K562 (cell line): ENCODE data around the gene HNRNPK. TPM values are rescaled to one million over a fixed set of nuclear protein-coding genes. Genes with fewer than 3 reads are reported as not detected.

ENCODE experiments used
- ARID1B ChIP-seq: fragments of 450-650 bp; IDR thresholded peaks from 2 replicates; pipeline ENCODE4 v1.6.1; 2016; ENCODE audit warnings: antibody characterized with exemption, mild to moderate bottlenecking, inconsistent platforms
- CBX8 ChIP-seq: fragments of 200-600 bp; sonication (generic); IDR thresholded peaks from 2 replicates; pipeline ENCODE4 v1.6.1; 2012; ENCODE audit warnings: borderline replicate concordance, mixed run types, low read depth, mild to moderate bottlenecking, moderate library complexity, mixed read lengths, low read length, control low read depth, inconsistent platforms; ENCODE audit not compliant: poor library complexity, severe bottlenecking; ENCODE audit errors: extremely low read depth
- EGR1 ChIP-seq: fragments of 450-650 bp; conservative IDR thresholded peaks from 2 replicates; pipeline ENCODE4 v1.6.1; 2017; ENCODE audit warnings: mild to moderate bottlenecking
- FOXA1 ChIP-seq: fragments of 450-650 bp; IDR thresholded peaks from 2 replicates; pipeline ENCODE4 v1.6.1; 2016; ENCODE audit warnings: mild to moderate bottlenecking, borderline replicate concordance
- HDAC1 ChIP-seq, 2 experiments: fragments of 450-650 bp; IDR thresholded peaks; 2 replicates each; pipeline ENCODE4 v1.6.1; 2016 to 2017; ENCODE audit warnings: inconsistent platforms in 1 of 2, mild to moderate bottlenecking in 1 of 2, moderate library complexity in 1 of 2
- HNRNPL ChIP-seq: fragments of 200-400 bp; formaldehyde crosslinking; IDR thresholded peaks from 2 replicates; pipeline ENCODE4 v1.6.1; 2017; ENCODE audit warnings: low read depth, mild to moderate bottlenecking, low read length
- IRF1 ChIP-seq: sonication (generic); formaldehyde crosslinking; IDR thresholded peaks from 2 replicates; pipeline ENCODE4 v1.8.0; 2022; ENCODE audit warnings: missing genetic modification reagents, mild to moderate bottlenecking, borderline replicate concordance
- KLF1 ChIP-seq: fragments of 450-650 bp; IDR thresholded peaks from 2 replicates; pipeline ENCODE4 v1.6.1; 2016; ENCODE audit warnings: missing genetic modification characterization, missing compliant biosample characterization
- L3MBTL2 ChIP-seq: fragments of 450-650 bp; IDR thresholded peaks from 2 replicates; pipeline ENCODE4 v1.6.1; 2016; ENCODE audit warnings: mild to moderate bottlenecking, moderate library complexity
- MEF2A ChIP-seq: IDR thresholded peaks from 2 replicates; pipeline ENCODE4 v1.6.1; 2011; ENCODE audit warnings: low read depth, mild to moderate bottlenecking, low read length, moderate library complexity; ENCODE audit not compliant: control insufficient read depth
- MTA2 ChIP-seq: fragments of 450-650 bp; IDR thresholded peaks from 2 replicates; pipeline ENCODE4 v1.6.1; 2016; ENCODE audit warnings: low read depth
- MTA3 ChIP-seq: fragments of 450-650 bp; formaldehyde crosslinking; IDR thresholded peaks from 2 replicates; pipeline ENCODE4 v1.6.1; 2017; ENCODE audit warnings: mild to moderate bottlenecking, borderline replicate concordance
- MYNN ChIP-seq, 2 experiments: sonication (generic); formaldehyde crosslinking in 1 of 2; IDR thresholded peaks; 2 replicates each; pipeline versions ENCODE4 v1.5.0 to v1.6.1; 2016 to 2020; ENCODE audit warnings: antibody characterized with exemption in 1 of 2, missing genetic modification reagents in 1 of 2
- OTX1 ChIP-seq: fragments of 450-650 bp; formaldehyde crosslinking; IDR thresholded peaks from 2 replicates; pipeline ENCODE4 v1.4.0; 2022; ENCODE audit warnings: mild to moderate bottlenecking
- POLR2B ChIP-seq: fragments of 450-650 bp; IDR thresholded peaks from 2 replicates; pipeline ENCODE4 v1.6.1; 2018; ENCODE audit warnings: low read depth; ENCODE audit not compliant: partially characterized antibody
- POLR3G ChIP-seq: IDR thresholded peaks from 2 replicates; pipeline ENCODE4 v1.6.1; 2011; ENCODE audit not compliant: insufficient read length, insufficient replicate concordance; ENCODE audit errors: extremely low read depth
- PREB ChIP-seq: sonication (generic); formaldehyde crosslinking; IDR thresholded peaks from 2 replicates; pipeline ENCODE4 v1.8.1; 2023; ENCODE audit warnings: mild to moderate bottlenecking, missing genetic modification reagents
- PRMT5 ChIP-seq: sonication (generic); formaldehyde crosslinking; IDR thresholded peaks from 2 replicates; pipeline ENCODE4 v1.5.0; 2020; ENCODE audit warnings: missing genetic modification reagents
- RBM17 ChIP-seq: fragments of 200-400 bp; formaldehyde crosslinking; IDR thresholded peaks from 2 replicates; pipeline ENCODE4 v1.6.1; 2017; ENCODE audit warnings: low read depth, mild to moderate bottlenecking, low read length, borderline replicate concordance
- SMARCB1 ChIP-seq: IDR thresholded peaks from 2 replicates; pipeline ENCODE4 v1.6.1; 2011; ENCODE audit warnings: improper control_type of control experiment, low read depth; ENCODE audit not compliant: insufficient read length
- TAF9B ChIP-seq: fragments of 450-650 bp; IDR thresholded peaks from 2 replicates; pipeline ENCODE4 v1.6.1; 2018; ENCODE audit warnings: mild to moderate bottlenecking; ENCODE audit not compliant: partially characterized antibody
- ZBTB43 ChIP-seq: sonication (generic); formaldehyde crosslinking; IDR thresholded peaks from 2 replicates; pipeline ENCODE4 v1.8.0; 2023; ENCODE audit warnings: mild to moderate bottlenecking, missing genetic modification reagents
- ZFP91 ChIP-seq: sonication (generic); formaldehyde crosslinking; IDR thresholded peaks from 2 replicates; pipeline ENCODE4 v1.8.0; 2022; ENCODE audit warnings: mild to moderate bottlenecking, missing genetic modification reagents
- ZNF551 ChIP-seq: fragments of 250-450 bp; sonication (Bioruptor Pico); IDR thresholded peaks from 2 replicates; pipeline ENCODE4 v1.5.0; 2021; ENCODE audit warnings: mild to moderate bottlenecking, moderate library complexity
- polyA plus RNA-seq, 8 experiments: library from polyadenylated mRNA; depleted of rRNA in 4 of 8; stranded (reverse) in 5 of 8; unstranded in 3 of 8; fragments of >200 nt; fragmentation: Nextera tagmentation in 2 of 8; fragmentation: Illumina TruSeq in 1 of 8; extraction: Ambion mirVana in 2 of 8; extraction: Trizol in 1 of 8; gene quantifications; 2 replicates each; pipeline versions ENCODE4 v1.2.1 to v1.2.3, GENCODE V29; 2011 to 2014; ENCODE audit warnings: inconsistent platforms in 1 of 8, missing spikeins in 1 of 8
- total RNA-seq, 7 experiments: library from RNA; depleted of rRNA in 6 of 7; stranded (reverse); fragments of >200 nt in 6 of 7; fragmentation: Illumina TruSeq in 2 of 7; extraction: Trizol in 2 of 7; gene quantifications; 2 replicates each; pipeline versions ENCODE4 v1.2.1 to v1.2.3, GENCODE V29; 2011 to 2021; ENCODE audit warnings: low replicate concordance in 1 of 7

Gene HNRNPK
- total and polyA plus RNA-seq, 9 of the 15 experiments (the other 6 are each of a cell fraction or from before 2014, with no cell fraction given) = 224 to 883 (median 618) TPM

GRCh38 chr9:83986765-83987401 is 6.9 kb upstream of the HNRNPK start (continued):
- no peak for TF ChIP-seq ZFP91
- TF ChIP-seq POLR2B = no peak
- TF ChIP-seq PREB = no peak
- TF ChIP-seq MYNN (IDR thresholded peaks at IDR 0.05) = no peak
- no peak for TF ChIP-seq MYNN (CRISPR knock-in tag; IDR thresholded peaks at IDR 0.05)
- TF ChIP-seq L3MBTL2 = peak; percentile 82
- TF ChIP-seq EGR1 = peak; percentile 20; the same call in 1 of the 2 replicates
- no peak for TF ChIP-seq MEF2A
- peak; percentile 48; the same call in 1 of the 2 replicates for TF ChIP-seq KLF1 (tag)
- TF ChIP-seq RBM17 = no peak
- no peak for TF ChIP-seq OTX1
- TF ChIP-seq HNRNPL = no peak
- no peak for TF ChIP-seq FOXA1
- TF ChIP-seq PRMT5 (CRISPR knock-in tag) = no peak
- TF ChIP-seq ARID1B = peak; percentile 79
- TF ChIP-seq SMARCB1 = no peak
- TF ChIP-seq ZNF551 (CRISPR knock-in tag) = no peak
- no peak for TF ChIP-seq CBX8
- no peak for TF ChIP-seq IRF1 (CRISPR knock-in tag)
- TF ChIP-seq POLR3G = no peak
- no peak for TF ChIP-seq MTA2
- TF ChIP-seq ZBTB43 (CRISPR knock-in tag) = no peak
- TF ChIP-seq TAF9B = peak; percentile 60
- TF ChIP-seq MTA3 = 0 out of 2 replicates have a peak, but pooled peaks have one; percentile 53
- TF ChIP-seq HDAC1 (IDR thresholded peaks at IDR 0.05) = peak in 1 of 2 experiments; percentile 64; a peak in 2 of 4 replicates
